OCI-LY7 (cell line): ENCODE measurements around the gene RBM38. TPM values are rescaled to one million over a fixed set of nuclear protein-coding genes. Genes with fewer than 3 reads are reported as not detected.

Experiments used
- BruUV-seq: library from RNA; stranded (reverse); fragments of 400-500 nt; replicated peaks from 2 replicates; lab custom pipeline; 2021; lab: Mats Ljungman, UMichigan
- CTCF ChIA-PET: fragments of 300-600 bp; sonication (Branson Sonifier 250); formaldehyde crosslinking; loops from one replicate; lab custom pipeline; 2022; ENCODE audit warnings: antibody characterized with exemption; ENCODE audit not compliant: unreplicated experiment; lab: Charles Lee
- POLR2A ChIA-PET: fragments of 300-600 bp; sonication (Branson Sonifier 250); formaldehyde crosslinking; loops from one replicate; lab custom pipeline; 2022; ENCODE audit warnings: antibody characterized with exemption; lab: Charles Lee
- DNase-seq: peaks from one replicate; pipeline ENCODE4 v3.0.0-alpha.2; 2015; ENCODE audit warnings: low spot score
- H2AFZ ChIP-seq: fragments of 200-600 bp; sonication (generic), shearing (Covaris generic); 2 replicates; pipeline ENCODE4 v1.6.1; 2014; ENCODE audit warnings: mild to moderate bottlenecking, antibody characterized with exemption, low read length, moderate library complexity
- H3K27ac ChIP-seq: fragments of 200-600 bp; sonication (generic); 2 replicates; pipeline ENCODE4 v1.5.1; 2014; ENCODE audit warnings: mixed run types, low read depth, mild to moderate bottlenecking, moderate library complexity, low read length, inconsistent platforms; ENCODE audit not compliant: poor library complexity, severe bottlenecking
- H3K36me3 ChIP-seq: fragments of 200-600 bp; sonication (generic); 2 replicates; pipeline ENCODE4 v1.6.1; 2014; ENCODE audit warnings: mild to moderate bottlenecking, antibody characterized with exemption, low read length, moderate library complexity, mixed read lengths; ENCODE audit not compliant: insufficient read depth
- H3K4me1 ChIP-seq: fragments of 200-600 bp; sonication (generic); 2 replicates; pipeline ENCODE4 v1.5.1; 2014; ENCODE audit warnings: mild to moderate bottlenecking, low read length; ENCODE audit not compliant: insufficient read depth, poor library complexity, severe bottlenecking
- H3K4me2 ChIP-seq: fragments of 200-600 bp; sonication (generic); 2 replicates; pipeline ENCODE4 v1.6.1; 2014; ENCODE audit warnings: mild to moderate bottlenecking, low read length
- H3K4me3 ChIP-seq: fragments of 200-600 bp; sonication (generic); 2 replicates; pipeline ENCODE4 v1.5.1; 2014; ENCODE audit warnings: mild to moderate bottlenecking, low read depth, low read length; ENCODE audit not compliant: poor library complexity, severe bottlenecking
- H3K79me2 ChIP-seq: fragments of 200-600 bp; sonication (generic); 2 replicates; pipeline ENCODE4 v1.6.1; 2016; ENCODE audit warnings: low read depth, mild to moderate bottlenecking, low read length, moderate library complexity, mixed read lengths; ENCODE audit not compliant: insufficient read depth
- H3K9me2 ChIP-seq: fragments of 200-600 bp; sonication (generic); 2 replicates; pipeline ENCODE4 v1.6.1; 2016; ENCODE audit warnings: mild to moderate bottlenecking, low read length, mixed read lengths; ENCODE audit not compliant: insufficient read depth
- H3K9me3 ChIP-seq: fragments of 200-600 bp; sonication (generic); 2 replicates; pipeline ENCODE4 v1.6.1; 2014; ENCODE audit warnings: mild to moderate bottlenecking, mixed run types, low read length, mixed read lengths
- H4K20me1 ChIP-seq: fragments of 200-600 bp; sonication (generic); 2 replicates; pipeline ENCODE4 v1.6.1; 2014; ENCODE audit warnings: mild to moderate bottlenecking, antibody characterized with exemption, low read length, moderate library complexity, mixed read lengths; ENCODE audit not compliant: insufficient read depth
- CTCF ChIP-seq: fragments of 200-600 bp; sonication (generic); conservative IDR thresholded peaks from 2 replicates; pipeline ENCODE4 v1.5.1; 2014; ENCODE audit warnings: mild to moderate bottlenecking, antibody characterized with exemption, low read length, moderate library complexity, mixed read lengths
- EZH2phosphoT487 ChIP-seq: fragments of 200-600 bp; sonication (generic); IDR thresholded peaks from 2 replicates; pipeline ENCODE4 v1.6.1; 2018; ENCODE audit warnings: low read depth, borderline replicate concordance, mild to moderate bottlenecking, mixed run types, antibody characterized with exemption, low read length, moderate library complexity, mixed read lengths
- intact Hi-C: fragments of 100-400 bp; cut with micrococcal nuclease; formaldehyde crosslinking; loops from one replicate; pipeline ENCODE4 v1.10.0; 2022; ENCODE audit not compliant: unreplicated experiment
- total RNA-seq, 2 experiments: library from RNA; depleted of rRNA in 1 of 2; stranded (reverse); fragments of >200 nt in 1 of 2; shearing (Covaris generic) in 1 of 2; gene quantifications; 2 replicates each; pipeline ENCODE4 v1.2.3, GENCODE V29; 2014 to 2022

RBM38 gene
- total RNA-seq, 2 experiments from 2014 or later, result 119 to 174 TPM

GRCh38 chr20:57361517-57361916 is 29.7 kb upstream of the RBM38 start:
- intact Hi-C loops, result no loop called here
- Histone ChIP-seq H3K36me3 (peaks cover 29% of the 10 kb centered on the region), H3K9me3 (no peaks in the 10 kb centered on the region), H4K20me1 (no peaks in the 10 kb centered on the region), H3K9me2 (no peaks in the 10 kb centered on the region), H3K79me2 (peaks cover 6% of the 10 kb centered on the region; the same call in 1 of the 2 replicates), H3K4me2 (no peak overlapping the region), H2AFZ (no peak overlapping the region), H3K4me1 (no peaks in the 10 kb centered on the region), H3K4me3 (no peak overlapping the region), H3K27ac (no peak overlapping the region)
- ChIA-PET POLR2A (no interaction called here), CTCF (no interaction called here)
- TF ChIP-seq CTCF (no peak), EZH2phosphoT487 (no peak)
- BruUV-seq, result no TSS peak
- DNase-seq, result no peak

- Histone ChIP-seq H2AFZ (no peak overlapping the region), H3K36me3 (peaks cover 58% of the 10 kb centered on the region), H3K79me2 (peaks cover 6% of the 10 kb centered on the region; the same call in 1 of the 2 replicates), H3K4me2 (no peak overlapping the region), H4K20me1 (no peaks in the 10 kb centered on the region), H3K4me3 (no peak overlapping the region), H3K9me2 (no peaks in the 10 kb centered on the region), H3K27ac (no peak overlapping the region), H3K4me1 (no peaks in the 10 kb centered on the region), H3K9me3 (no peaks in the 10 kb centered on the region)
- DNase-seq, result no peak
- BruUV-seq, result no TSS peak
- intact Hi-C loops, result no loop called here
- ChIA-PET POLR2A (interaction anchor here (0.5 to 1.7 kb wide), 3 partner anchors 10 to 32 kb away, joined by 3 to 4 read pairs (median 3); no protein-coding TSS in a partner anchor), CTCF (no interaction called here)
- TF ChIP-seq EZH2phosphoT487, result no peak
- TF ChIP-seq CTCF, result no peak
Observed at GRCh38 chr20:57364451-57364850, 26.7 kb upstream of the RBM38 start.

- no peaks in the 10 kb centered on the region for H3K79me2 ChIP-seq
- H3K36me3 ChIP-seq, result peaks cover 99% of the 10 kb centered on the region
- BruUV-seq, result no TSS peak
- TF ChIP-seq CTCF (no peak), EZH2phosphoT487 (no peak)
- ChIA-PET POLR2A (interaction anchor here (1.1 to 1.6 kb wide), 2 partner anchors 9 to 13 kb away, joined by 3 to 5 read pairs; no protein-coding TSS in a partner anchor), CTCF (no interaction called here)
- H3K9me2 ChIP-seq, result no peaks in the 10 kb centered on the region
- H3K27ac ChIP-seq, result no peak overlapping the region
- intact Hi-C loops, result no loop called here
- H3K4me1 ChIP-seq, result peaks cover 7% of the 10 kb centered on the region
- no peaks in the 10 kb centered on the region for H4K20me1 ChIP-seq
- H3K4me3 ChIP-seq, result no peak overlapping the region
- no peak overlapping the region for H3K4me2 ChIP-seq
- no peak overlapping the region for H2AFZ ChIP-seq
- no peaks in the 10 kb centered on the region for H3K9me3 ChIP-seq
- DNase-seq, result no peak
Observed at GRCh38 chr20:57369596-57369995, 21.6 kb upstream of the RBM38 start.
